Esophagus squamous epithelium (tissue), 5 donors: ENCODE measurements around the gene ELFN2. TPM values are rescaled to one million over a fixed set of nuclear protein-coding genes. Genes with fewer than 3 reads are reported as not detected.

Experiments
- DNase-seq: peaks from one replicate; lab custom pipeline; 2025; lab: John Stamatoyannopoulos, UW
- H3K27ac ChIP-seq, 4 donors: fragments of 200-600 bp; sonication (generic); one replicate each; pipeline ENCODE4 v1.5.1; 2016 to 2019; ENCODE audit warnings: mild to moderate bottlenecking in 1 of 4
- H3K27me3 ChIP-seq, 4 donors: fragments of 200-600 bp; sonication (generic); 1 replicate in 3 of 4; 2 replicates in 1 of 4; pipeline versions ENCODE4 v1.5.1 to v1.6.0; 2017 to 2021; ENCODE audit warnings: antibody characterized with exemption in 1 of 4
- H3K36me3 ChIP-seq, 3 donors: fragments of 200-600 bp; sonication (generic); one replicate each; pipeline ENCODE4 v1.5.1; 2016 to 2019
- H3K4me1 ChIP-seq, 3 donors: fragments of 200-600 bp; sonication (generic); one replicate each; pipeline ENCODE4 v1.5.1; 2017 to 2019
- H3K4me3 ChIP-seq, 4 donors: fragments of 200-600 bp; sonication (generic); 1 replicate in 3 of 4; 2 replicates in 1 of 4; pipeline ENCODE4 v1.5.1; 2016 to 2019; ENCODE audit warnings: mild to moderate bottlenecking in 2 of 4, moderate library complexity in 1 of 4
- H3K9me3 ChIP-seq, 3 donors: fragments of 200-600 bp; sonication (generic); one replicate each; pipeline ENCODE4 v1.5.1; 2016 to 2019
- POLR2A ChIP-seq, 4 donors: fragments of 450-650 bp; IDR thresholded peaks; one replicate each; pipeline ENCODE4 v1.6.1; 2017; ENCODE audit warnings: antibody characterized with exemption in 4 of 4, mild to moderate bottlenecking in 4 of 4, moderate library complexity in 3 of 4
- WGBS, 2 donors: methylation state at CpG; one replicate each; pipeline ENCODE4 v1.1.5; 2018; 5-methylcytosine and 5-hydroxymethylcytosine counted together
- intact Hi-C: fragments of 100-400 bp; cut with DNase I; formaldehyde crosslinking; loops from one replicate; pipeline ENCODE4 v1.15.0; 2022
- total RNA-seq, 4 donors: library from RNA; depleted of rRNA; stranded (reverse); fragments of >200 nt; gene quantifications; one replicate each; pipeline ENCODE4 v1.1.0, GENCODE V29; 2016
- TF ChIP-seq, protein P1 (sequence below), 6 experiments: fragments of 450-650 bp in 4 of 6; fragments of 200-600 bp in 2 of 6; sonication (generic) in 2 of 6; IDR thresholded peaks; one replicate each; pipeline ENCODE4 v1.5.1; 2016 to 2019; ENCODE audit warnings: antibody characterized with exemption in 6 of 6, mild to moderate bottlenecking in 4 of 6, moderate library complexity in 4 of 6
- donor health status: DM: yes; HTN: yes; CAD: no.

ELFN2 gene
- total RNA-seq, 4 donors from 2014 or later, result not detected

- H3K27me3 ChIP-seq, result peaks cover 0 to 100% (median 37%) of the 10 kb centered on the region in 4 donors
- no peak overlapping the region for H3K27ac ChIP-seq
- DNase-seq, result no peak
- H3K4me1 ChIP-seq, result peaks cover 0 to 12% (median 4%) of the 10 kb centered on the region in 3 donors
- H3K4me3 ChIP-seq, result no peak overlapping the region
- no peaks in the 10 kb centered on the region for H3K9me3 ChIP-seq
- H3K36me3 ChIP-seq, result no peaks in the 10 kb centered on the region
- TF ChIP-seq, protein P1, sequence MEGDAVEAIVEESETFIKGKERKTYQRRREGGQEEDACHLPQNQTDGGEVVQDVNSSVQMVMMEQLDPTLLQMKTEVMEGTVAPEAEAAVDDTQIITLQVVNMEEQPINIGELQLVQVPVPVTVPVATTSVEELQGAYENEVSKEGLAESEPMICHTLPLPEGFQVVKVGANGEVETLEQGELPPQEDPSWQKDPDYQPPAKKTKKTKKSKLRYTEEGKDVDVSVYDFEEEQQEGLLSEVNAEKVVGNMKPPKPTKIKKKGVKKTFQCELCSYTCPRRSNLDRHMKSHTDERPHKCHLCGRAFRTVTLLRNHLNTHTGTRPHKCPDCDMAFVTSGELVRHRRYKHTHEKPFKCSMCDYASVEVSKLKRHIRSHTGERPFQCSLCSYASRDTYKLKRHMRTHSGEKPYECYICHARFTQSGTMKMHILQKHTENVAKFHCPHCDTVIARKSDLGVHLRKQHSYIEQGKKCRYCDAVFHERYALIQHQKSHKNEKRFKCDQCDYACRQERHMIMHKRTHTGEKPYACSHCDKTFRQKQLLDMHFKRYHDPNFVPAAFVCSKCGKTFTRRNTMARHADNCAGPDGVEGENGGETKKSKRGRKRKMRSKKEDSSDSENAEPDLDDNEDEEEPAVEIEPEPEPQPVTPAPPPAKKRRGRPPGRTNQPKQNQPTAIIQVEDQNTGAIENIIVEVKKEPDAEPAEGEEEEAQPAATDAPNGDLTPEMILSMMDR (IDR thresholded peaks at IDR 0.05), result no peak
- TF ChIP-seq POLR2A (IDR thresholded peaks at IDR 0.05), result no peak
- 10% methylated on average over 2 of the region's 42 CpGs; no CpG with 5 or more reads in 1 of the 2 donors for WGBS, 2 donors
- intact Hi-C loops, result no loop called here
Measured at GRCh38 chr22:37334461-37334858, 92.8 kb downstream of the ELFN2 start.

DNA sequence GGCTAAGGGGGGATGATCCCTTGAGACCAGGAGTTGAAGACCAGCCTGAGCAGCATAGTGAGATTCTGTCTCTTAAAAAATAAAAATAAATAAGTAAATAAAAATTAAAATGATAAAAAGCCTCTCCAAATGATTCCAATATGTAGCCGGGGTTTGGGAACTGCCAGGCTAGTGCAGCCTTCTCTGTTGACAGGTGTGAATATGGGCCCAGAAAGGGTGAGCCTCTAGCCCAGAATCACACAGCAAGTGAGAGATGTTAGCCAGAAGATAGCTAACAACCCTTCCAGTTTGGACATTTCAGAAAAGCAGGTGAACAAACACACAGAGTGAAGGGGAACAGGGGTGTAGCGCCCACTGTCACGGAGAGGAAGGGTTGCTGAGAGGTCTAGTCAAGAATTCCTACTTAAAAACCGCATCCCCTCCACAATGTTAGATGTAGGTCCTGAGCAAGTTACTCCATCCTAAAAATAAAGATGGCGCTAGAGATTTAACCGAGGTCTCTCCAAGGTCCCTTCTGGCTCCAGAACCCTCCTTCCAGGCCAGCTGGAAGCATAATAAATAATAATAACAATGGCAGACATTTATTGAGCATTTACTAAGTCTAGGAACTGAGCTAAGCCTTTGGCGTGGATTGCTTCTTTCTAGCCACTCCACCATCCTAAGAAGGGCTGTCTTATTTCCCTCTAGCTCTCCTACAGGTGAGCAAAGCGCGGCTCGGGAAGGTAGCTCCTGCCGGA, 93.4 kb downstream of the ELFN2 start:
- H3K27ac ChIP-seq, result no peak overlapping the region
- peaks cover 0 to 12% (median 4%) of the 10 kb centered on the region in 3 donors for H3K4me1 ChIP-seq
- H3K9me3 ChIP-seq, result no peaks in the 10 kb centered on the region
- no peak for TF ChIP-seq POLR2A (IDR thresholded peaks at IDR 0.05)
- TF ChIP-seq, protein P1 (IDR thresholded peaks at IDR 0.05), result no peak
- no peak overlapping the region for H3K4me3 ChIP-seq
- intact Hi-C loops, result no loop called here
- no peak for DNase-seq
- H3K27me3 ChIP-seq, result peaks cover 0 to 99% (median 37%) of the 10 kb centered on the region in 4 donors
- H3K36me3 ChIP-seq, result no peaks in the 10 kb centered on the region
- 40 to 51% methylated on average over 6 to 11 of the region's 11 CpGs for WGBS, 2 donors

DNA sequence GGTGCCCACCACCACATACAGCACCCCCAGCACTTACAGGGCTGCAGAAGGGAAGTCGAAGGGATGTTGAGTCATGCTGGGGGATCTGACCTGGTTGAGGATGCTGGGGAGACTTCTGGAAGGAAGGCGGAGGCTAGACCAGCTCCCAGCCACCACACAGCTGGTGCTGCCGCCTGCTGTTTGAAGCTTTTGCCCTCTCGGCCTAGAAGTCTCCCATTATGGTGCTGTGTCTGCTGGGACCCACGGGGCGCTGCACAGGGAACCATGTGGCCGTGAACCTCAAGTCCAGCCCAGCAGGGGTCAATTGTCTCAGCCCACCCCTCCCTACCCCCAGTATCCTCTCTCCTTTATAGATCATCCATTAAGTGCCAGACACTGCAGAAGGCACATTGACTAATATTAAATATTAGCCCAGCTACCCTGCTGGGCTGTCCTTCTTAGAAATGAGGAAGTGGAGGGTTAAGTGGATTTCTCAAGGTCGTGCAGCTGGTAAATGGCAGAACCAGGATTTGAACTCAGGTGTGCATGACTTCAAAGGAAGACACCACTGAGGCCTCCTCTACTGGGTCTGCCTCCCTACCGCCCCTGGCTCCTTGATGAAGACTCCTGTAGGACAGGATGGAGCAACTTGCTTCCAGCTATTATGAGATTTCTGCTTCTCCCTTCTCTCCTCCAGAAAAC, 95.3 kb downstream of the ELFN2 start:
- Histone ChIP-seq H3K36me3 (no peaks in the 10 kb centered on the region), H3K27ac (no peak overlapping the region), H3K4me3 (no peak overlapping the region), H3K27me3 (peaks cover 0 to 98% (median 37%) of the 10 kb centered on the region in 4 donors), H3K9me3 (no peaks in the 10 kb centered on the region), H3K4me1 (peaks cover 0 to 12% (median 4%) of the 10 kb centered on the region in 3 donors)
- DNase-seq, result no peak
- 67 to 74% methylated on average over 2 to 6 of the region's 9 CpGs for WGBS, 2 donors
- intact Hi-C loops, result no loop called here
- no peak for TF ChIP-seq POLR2A (IDR thresholded peaks at IDR 0.05)
- TF ChIP-seq, protein P1 (IDR thresholded peaks at IDR 0.05), result no peak

GRCh38 chr22:37331034-37331428, 96.2 kb downstream of the ELFN2 start:
- Histone ChIP-seq H3K27me3 (peaks cover 0 to 98% (median 39%) of the 10 kb centered on the region in 4 donors), H3K4me3 (no peak overlapping the region), H3K36me3 (no peaks in the 10 kb centered on the region), H3K27ac (no peak overlapping the region), H3K9me3 (no peaks in the 10 kb centered on the region), H3K4me1 (peaks cover 0 to 12% (median 4%) of the 10 kb centered on the region in 3 donors)
- TF ChIP-seq POLR2A (IDR thresholded peaks at IDR 0.05), result no peak
- TF ChIP-seq, protein P1 (IDR thresholded peaks at IDR 0.05), result no peak
- DNase-seq, result no peak
- WGBS, 2 donors, result 10% methylated on average over 2 of the region's 7 CpGs; no CpG with 5 or more reads in 1 of the 2 donors
- intact Hi-C loops, result no loop called here
